NT2/D1 (cell line): Measurements from ENCODE around the gene C2CD5.

Source experiments
- YY1 ChIP-seq: IDR thresholded peaks from 2 replicates; pipeline ENCODE4 v1.6.1; 2011; ENCODE audit not compliant: insufficient read length, insufficient read depth
- ZNF274 ChIP-seq: IDR thresholded peaks from 2 replicates; pipeline ENCODE4 v1.6.1; 2011; ENCODE audit warnings: mild to moderate bottlenecking, low read depth, low read length

DNA sequence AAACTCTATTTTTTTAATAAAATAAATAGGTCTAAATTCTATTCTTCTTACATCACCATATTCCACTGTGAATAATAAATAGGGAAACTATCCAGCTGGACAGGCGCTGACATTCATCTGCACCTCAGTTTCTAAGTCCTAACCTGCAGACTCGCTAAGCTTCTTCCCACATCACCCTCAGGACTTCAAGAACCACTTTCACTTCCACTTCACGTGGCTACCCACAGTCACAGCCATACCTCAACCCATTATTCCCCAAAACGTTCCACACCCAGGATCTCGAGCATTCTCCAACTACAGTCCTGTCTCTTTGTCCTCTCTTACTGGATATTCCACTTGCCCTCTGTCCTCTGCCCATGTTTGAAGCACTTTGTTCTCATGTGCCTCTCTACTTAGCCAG is 71.1 kb downstream of the C2CD5 start:
- TF ChIP-seq ZNF274, result no peak
- no peak for TF ChIP-seq YY1
